ENCODE results near the gene SLC39A13. TPM values are rescaled to one million over a fixed set of nuclear protein-coding genes. Genes with fewer than 3 reads are reported as not detected.

SLC39A13 gene
- total RNA-seq, 1 experiment from 2014 or later = 39.2 TPM

GRCh38 chr11:47384498-47384897, 23.9 kb upstream of the SLC39A13 start:
- no peak for DNase-seq (ENCODE audit: low read depth)

- no peak for DNase-seq (ENCODE audit: low read depth)
These were observed 20.3 kb upstream of the SLC39A13 start for GRCh38 chr11:47387944-47388696.

- DNase-seq (ENCODE audit: low read depth) = no peak
These were observed 19.5 kb upstream of the SLC39A13 start for GRCh38 chr11:47388697-47389576.

GRCh38 chr11:47389577-47390421, 18.6 kb upstream of the SLC39A13 start:
- DNase-seq (ENCODE audit: low read depth) = no peak

- DNase-seq (ENCODE audit: low read depth) = no peak
These were observed 18.0 kb upstream of the SLC39A13 start for GRCh38 chr11:47390422-47390760.

DNA sequence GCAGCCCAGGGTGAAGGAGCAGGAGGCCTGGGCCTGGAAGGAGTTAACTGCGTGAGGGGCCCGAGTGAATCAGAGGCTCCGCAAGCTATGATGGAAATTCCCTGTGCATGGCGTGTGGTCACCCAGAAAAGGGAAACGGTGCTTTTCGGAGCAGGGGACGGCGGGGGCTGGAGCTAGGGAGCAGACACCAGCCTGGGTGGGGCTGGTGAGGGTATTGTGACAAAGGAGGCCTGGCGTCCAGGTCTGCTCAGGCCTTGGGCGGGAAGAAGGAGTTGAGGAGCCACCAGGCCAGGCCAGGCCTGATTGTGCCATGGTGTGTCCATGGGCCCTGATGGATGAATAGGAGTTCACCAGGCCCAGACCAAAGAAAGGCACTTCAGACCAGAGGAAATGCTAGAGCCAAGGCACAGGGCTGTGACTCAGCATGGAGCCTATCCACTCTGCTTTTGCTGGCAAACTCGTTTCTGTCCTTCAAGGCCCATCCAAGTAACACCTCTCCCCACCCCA, 17.3 kb upstream of the SLC39A13 start:
- no peak for DNase-seq (ENCODE audit: low read depth)

DNA sequence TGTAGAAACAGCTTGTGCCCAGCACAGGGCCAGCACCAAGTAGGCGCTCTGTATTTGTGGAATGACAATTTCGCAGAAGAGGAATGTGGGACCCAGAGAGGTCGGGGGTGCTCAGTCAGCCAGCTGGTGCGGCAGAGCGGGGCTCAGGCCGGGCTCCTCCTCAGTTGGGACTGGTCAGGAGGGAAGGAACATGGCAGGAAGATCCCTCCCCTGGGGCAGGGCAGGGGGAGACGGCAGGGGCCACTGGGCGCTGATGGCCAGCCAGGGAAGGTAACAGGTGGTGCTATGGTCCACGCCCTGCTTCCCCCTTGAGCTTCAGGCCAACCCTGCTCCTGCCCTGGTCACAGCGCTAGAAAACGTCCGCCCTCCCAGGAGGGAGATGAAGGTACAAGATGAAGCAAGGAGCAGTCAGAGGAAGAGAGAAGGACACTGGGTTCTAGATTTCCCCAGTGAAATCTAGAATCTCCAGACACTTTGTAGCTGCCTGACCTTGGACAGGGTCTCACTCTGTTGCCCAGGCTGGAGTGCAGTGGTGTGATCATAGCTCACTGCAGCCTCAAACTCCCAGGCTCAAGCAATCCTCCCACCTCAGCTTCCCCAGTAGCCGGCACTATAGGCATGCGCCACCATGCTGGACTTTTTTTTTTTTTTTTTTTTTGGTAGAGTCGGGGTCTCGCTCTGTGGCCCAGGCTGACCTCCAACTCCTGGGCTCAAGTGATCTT, 16.5 kb upstream of the SLC39A13 start:
- no peak for DNase-seq (ENCODE audit: low read depth)

DNA sequence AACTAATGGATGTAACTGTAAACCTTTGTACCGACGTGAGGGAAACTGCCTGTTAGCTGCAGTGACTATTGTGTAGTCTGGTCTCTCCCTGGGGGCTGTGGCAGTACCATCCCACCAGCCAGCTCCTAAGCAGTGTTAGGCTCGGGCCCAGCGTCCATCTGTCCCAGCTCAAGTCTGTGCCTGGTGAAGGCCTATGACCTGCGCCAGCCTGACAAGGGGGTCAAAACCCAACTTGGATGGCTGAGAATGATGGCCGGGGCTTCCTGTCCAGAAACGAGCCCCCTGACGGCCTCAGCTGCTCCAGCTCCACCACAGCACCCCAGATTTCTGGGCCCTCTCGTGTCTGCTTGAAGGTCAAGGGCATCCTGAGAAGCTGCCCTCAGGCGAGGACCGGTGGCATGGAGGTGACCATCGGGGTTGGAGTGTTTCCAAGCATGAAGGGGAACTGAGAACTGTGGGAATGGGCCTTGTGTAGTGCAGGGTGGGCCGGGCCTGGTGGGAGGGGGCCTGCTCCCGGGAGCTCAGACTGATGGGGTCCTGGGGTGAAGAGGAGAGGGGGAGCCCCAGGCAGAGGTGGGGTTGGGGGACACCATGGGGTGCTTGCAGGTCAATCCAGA, 15.7 kb upstream of the SLC39A13 start:
- no peak for DNase-seq (ENCODE audit: low read depth)

DNA sequence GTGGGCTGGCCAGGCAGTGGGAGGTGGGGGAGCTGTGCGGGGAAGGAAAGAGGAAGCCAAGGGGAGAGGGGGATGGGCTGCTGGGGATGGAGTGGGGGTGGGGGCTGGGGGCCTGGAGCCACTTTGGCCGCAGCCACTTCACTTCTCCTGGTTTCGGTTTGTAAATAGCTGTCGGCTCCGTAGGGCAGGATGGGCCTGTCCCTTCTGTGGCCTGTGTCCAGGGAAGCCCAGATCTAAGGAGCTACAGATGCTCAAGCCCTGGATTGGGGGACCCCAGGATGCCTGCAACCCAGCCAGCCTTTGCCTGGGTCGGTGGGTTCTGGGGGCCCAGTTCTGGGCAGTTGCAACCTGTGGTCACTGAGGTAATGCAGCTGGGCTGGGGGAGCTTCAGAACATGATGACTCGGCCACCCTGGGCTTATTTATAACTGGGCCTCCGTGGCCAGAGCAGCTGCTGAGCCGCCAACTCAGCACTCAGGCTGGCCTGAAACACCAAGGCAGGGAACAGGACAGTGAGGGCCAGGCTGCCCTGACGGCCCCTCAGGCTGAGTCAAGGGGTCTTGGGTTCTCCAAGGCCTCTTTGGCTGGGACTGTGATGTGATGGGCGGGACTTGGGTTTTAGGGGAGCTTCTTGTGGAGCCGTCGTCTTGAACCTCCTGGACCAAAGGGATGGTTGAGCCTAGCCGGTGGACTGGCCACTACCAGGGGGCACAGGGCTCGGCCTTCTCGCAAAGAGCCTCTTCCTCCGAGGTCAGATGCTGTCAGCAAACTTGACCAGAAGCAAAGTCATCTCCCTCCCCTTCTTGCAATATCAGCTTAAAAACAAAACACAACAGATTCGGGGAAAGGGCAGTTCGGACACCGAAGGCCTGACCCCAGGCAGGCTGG, 15.0 kb upstream of the SLC39A13 start:
- peak; percentile 31 for DNase-seq (ENCODE audit: low read depth)

GRCh38 chr11:47394050-47394321, 14.4 kb upstream of the SLC39A13 start:
- no peak for DNase-seq (ENCODE audit: low read depth)

DNA sequence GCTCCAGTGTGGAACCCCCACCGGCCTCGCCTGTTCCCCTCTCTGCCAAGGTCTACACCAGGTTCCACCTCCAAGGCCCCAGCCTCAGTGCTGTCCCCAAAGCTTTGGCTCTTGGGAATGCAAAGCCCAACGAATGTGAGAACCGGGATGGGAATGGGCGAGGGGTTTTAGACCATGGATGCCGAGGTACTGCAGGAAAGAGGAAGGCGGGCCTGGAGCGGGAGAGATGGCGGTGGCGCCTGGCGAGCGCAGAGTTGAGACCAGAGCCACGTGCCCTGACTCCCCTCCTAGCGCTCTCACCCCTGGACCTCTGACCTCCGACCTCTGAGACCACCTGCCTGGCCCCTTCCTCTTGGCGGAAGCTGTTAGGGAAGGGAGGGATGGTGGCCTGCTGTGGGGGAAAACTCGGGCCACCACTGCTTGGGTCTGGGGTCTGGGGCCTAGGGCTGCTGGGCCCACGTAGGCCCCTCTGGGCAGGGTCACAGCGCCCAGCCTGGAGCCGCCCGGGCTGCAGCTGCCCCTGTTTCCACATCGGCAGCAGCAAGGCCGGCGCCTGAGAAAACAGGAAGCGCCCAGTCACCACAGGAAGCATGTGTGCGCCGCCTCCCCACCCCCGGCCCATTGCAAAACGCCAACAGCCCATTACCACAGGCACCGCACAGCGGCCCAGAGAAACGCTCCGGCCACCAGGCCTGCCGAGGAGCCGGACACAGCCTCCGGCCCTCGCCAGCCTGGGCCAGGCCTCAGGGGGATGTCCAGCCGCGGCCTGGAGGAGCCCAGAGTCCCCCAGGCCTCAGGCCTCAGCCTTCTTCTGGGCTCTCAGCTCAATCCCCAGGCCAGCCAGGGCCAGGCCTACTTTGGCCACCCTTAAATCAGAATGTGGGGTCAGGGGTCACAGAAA, 13.8 kb upstream of the SLC39A13 start:
- no peak for DNase-seq (ENCODE audit: low read depth)

- DNase-seq (ENCODE audit: low read depth) = no peak
These were observed 13.0 kb upstream of the SLC39A13 start for GRCh38 chr11:47395223-47396048.

- no peak for DNase-seq (ENCODE audit: low read depth)
These were observed 12.4 kb upstream of the SLC39A13 start for GRCh38 chr11:47396049-47396320.

DNA sequence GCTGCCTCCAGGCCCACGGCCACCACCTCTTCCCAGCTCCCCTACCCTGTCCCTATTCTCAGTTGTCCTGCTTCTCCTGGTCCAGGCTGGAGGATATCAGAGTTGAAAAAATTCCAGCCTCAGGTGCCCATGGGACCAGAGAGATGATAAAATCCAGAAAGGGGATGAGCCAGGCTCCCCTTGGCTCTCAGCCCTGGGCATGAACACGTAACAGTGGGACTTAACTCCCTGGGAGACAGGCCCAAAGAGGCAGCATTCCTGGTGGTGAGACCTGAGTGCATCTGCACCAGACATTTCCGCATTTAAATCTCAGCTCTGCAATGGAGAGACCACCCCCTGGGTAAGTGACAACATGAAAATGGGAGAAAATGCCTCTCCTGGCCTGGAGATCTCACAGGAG, 10.4 kb upstream of the SLC39A13 start:
- no peak for DNase-seq (ENCODE audit: low read depth)

- DNase-seq (ENCODE audit: low read depth) = no peak
These were observed 9.8 kb upstream of the SLC39A13 start for GRCh38 chr11:47398551-47398950.

- DNase-seq (ENCODE audit: low read depth) = no peak
These were observed 8.3 kb upstream of the SLC39A13 start for GRCh38 chr11:47399860-47400767.

GRCh38 chr11:47400768-47401279, 7.6 kb upstream of the SLC39A13 start:
- no peak for DNase-seq (ENCODE audit: low read depth)
